Tibial nerve (tissue), 3 donors: ENCODE measurements around the gene MCM6.

Experiments
- POLR2A ChIP-seq, 2 donors: fragments of 450-650 bp; IDR thresholded peaks; one replicate each; pipeline ENCODE4 v1.6.1; 2017; ENCODE audit warnings: antibody characterized with exemption in 2 of 2, mild to moderate bottlenecking in 2 of 2, moderate library complexity in 2 of 2
- TF ChIP-seq, protein P1 (sequence below), 5 experiments: fragments of 200-600 bp in 3 of 5; fragments of 450-650 bp in 2 of 5; sonication (generic) in 3 of 5; IDR thresholded peaks; one replicate each; pipeline ENCODE4 v1.5.1; 2016 to 2019; ENCODE audit warnings: antibody characterized with exemption in 5 of 5, mild to moderate bottlenecking in 3 of 5, moderate library complexity in 2 of 5

DNA sequence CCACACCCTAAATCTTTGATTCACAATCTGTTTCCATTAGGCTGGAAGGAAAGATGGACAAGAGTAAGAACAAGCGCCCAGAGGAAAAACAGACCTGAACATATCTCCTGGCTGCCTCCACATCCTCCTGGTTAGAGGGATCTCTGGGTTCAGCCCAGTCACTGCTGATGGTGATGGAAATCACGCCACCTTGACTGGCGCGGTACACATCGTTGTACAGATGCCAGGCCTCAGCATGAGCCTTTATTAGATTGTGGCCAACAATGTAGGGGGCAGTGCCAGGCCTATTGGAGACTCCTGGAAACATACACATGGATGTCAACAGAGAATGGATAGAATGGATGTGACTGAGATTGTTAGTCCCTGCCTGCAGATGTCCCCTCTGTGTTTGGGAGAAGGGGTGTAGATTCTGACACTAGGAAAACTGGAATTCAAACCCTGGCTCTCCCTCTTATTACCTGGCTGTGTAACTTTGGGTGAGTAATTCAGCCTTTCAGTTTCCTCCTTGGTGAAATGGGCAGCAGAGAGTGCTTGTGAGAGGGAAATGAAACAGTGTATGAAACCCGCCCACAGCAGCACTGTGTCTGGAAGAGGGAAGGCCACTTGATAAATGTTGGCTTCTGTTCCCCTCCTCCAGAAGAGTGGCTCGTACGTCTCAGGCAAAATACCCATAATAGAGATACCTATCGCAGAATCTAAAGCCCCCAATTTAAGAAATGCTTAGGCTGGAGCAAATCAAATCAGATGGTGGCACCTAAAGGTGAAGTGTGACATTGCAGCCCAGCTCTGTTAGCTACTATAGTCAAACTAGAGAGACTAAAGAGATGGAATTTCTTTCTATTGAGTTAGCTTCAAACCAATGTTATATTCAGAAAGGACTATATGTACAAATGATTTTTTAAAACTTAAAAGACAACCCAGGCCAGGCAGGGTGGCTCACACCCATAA lies 75.5 kb downstream of the MCM6 start:
- TF ChIP-seq, protein P1, sequence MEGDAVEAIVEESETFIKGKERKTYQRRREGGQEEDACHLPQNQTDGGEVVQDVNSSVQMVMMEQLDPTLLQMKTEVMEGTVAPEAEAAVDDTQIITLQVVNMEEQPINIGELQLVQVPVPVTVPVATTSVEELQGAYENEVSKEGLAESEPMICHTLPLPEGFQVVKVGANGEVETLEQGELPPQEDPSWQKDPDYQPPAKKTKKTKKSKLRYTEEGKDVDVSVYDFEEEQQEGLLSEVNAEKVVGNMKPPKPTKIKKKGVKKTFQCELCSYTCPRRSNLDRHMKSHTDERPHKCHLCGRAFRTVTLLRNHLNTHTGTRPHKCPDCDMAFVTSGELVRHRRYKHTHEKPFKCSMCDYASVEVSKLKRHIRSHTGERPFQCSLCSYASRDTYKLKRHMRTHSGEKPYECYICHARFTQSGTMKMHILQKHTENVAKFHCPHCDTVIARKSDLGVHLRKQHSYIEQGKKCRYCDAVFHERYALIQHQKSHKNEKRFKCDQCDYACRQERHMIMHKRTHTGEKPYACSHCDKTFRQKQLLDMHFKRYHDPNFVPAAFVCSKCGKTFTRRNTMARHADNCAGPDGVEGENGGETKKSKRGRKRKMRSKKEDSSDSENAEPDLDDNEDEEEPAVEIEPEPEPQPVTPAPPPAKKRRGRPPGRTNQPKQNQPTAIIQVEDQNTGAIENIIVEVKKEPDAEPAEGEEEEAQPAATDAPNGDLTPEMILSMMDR (IDR thresholded peaks at IDR 0.05) = no peak
- TF ChIP-seq POLR2A (IDR thresholded peaks at IDR 0.05) = no peak
